Stimulated activated CD8-positive, alpha-beta memory T cell treated with anti-CD3 and anti-CD28 coated beads, Interleukin-7, amount 100 ng/mL, for 4 hours (primary cell): Measurements from ENCODE around the gene SPIRE1.

Experiments
- DNase-seq, 2 donors: peaks; one replicate each; pipeline ENCODE4 v3.0.0-alpha.2; 2020; ENCODE audit warnings: low read depth in 2 of 2

Gene SPIRE1

GRCh38 chr18:12449051-12449785 lies 208.7 kb downstream of the SPIRE1 start:
- no peak for DNase-seq

GRCh38 chr18:12445554-12445953 lies 212.4 kb downstream of the SPIRE1 start:
- no peak for DNase-seq

GRCh38 chr18:12443551-12443950 lies 214.4 kb downstream of the SPIRE1 start:
- DNase-seq = no peak

- DNase-seq = no peak
Observed at GRCh38 chr18:12442946-12443345, 215.0 kb downstream of the SPIRE1 start.

- DNase-seq = no peak
Observed at GRCh38 chr18:12441475-12442034, 216.4 kb downstream of the SPIRE1 start.

- no peak for DNase-seq
Observed at GRCh38 chr18:12438257-12438656, 219.7 kb downstream of the SPIRE1 start.

GRCh38 chr18:12435867-12436266 lies 222.0 kb downstream of the SPIRE1 start:
- DNase-seq = no peak

- no peak for DNase-seq
Observed at GRCh38 chr18:12434541-12434929, 223.4 kb downstream of the SPIRE1 start.

- DNase-seq = no peak
Observed at GRCh38 chr18:12433829-12434540, 223.9 kb downstream of the SPIRE1 start.

- DNase-seq = no peak
Observed at GRCh38 chr18:12432881-12433280, 225.0 kb downstream of the SPIRE1 start.

- no peak for DNase-seq
Observed at GRCh38 chr18:12432196-12432595, 225.7 kb downstream of the SPIRE1 start.

- no peak for DNase-seq
Observed at GRCh38 chr18:12431561-12431960, 226.3 kb downstream of the SPIRE1 start.

GRCh38 chr18:12430137-12430990 lies 227.5 kb downstream of the SPIRE1 start:
- DNase-seq = no peak

- DNase-seq = no peak
Observed at GRCh38 chr18:12429556-12429955, 228.4 kb downstream of the SPIRE1 start.

- no peak for DNase-seq
Observed at GRCh38 chr18:12428923-12429322, 229.0 kb downstream of the SPIRE1 start.

- no peak for DNase-seq
Observed at GRCh38 chr18:12426924-12427323, 231.0 kb downstream of the SPIRE1 start.

GRCh38 chr18:12424252-12424651 lies 233.7 kb downstream of the SPIRE1 start:
- no peak for DNase-seq

GRCh38 chr18:12423820-12424219 lies 234.1 kb downstream of the SPIRE1 start:
- no peak for DNase-seq

- DNase-seq = no peak
Observed at GRCh38 chr18:12423393-12423792, 234.5 kb downstream of the SPIRE1 start.

GRCh38 chr18:12422936-12423335 lies 235.0 kb downstream of the SPIRE1 start:
- no peak for DNase-seq

- DNase-seq = no peak
Observed at GRCh38 chr18:12421732-12422131, 236.2 kb downstream of the SPIRE1 start.

GRCh38 chr18:12420821-12421421 lies 237.0 kb downstream of the SPIRE1 start:
- DNase-seq = no peak
